HG03342 (cell line): ENCODE results near the gene MYO10.
"Not testable (repeated sequence)": the region's sequence is repeated elsewhere in the genome, so short reads cannot be mapped to it uniquely, and the experiment has no call there.

Experiments
- ATAC-seq: cut with Tn5 transposase; IDR thresholded peaks from one replicate; pipeline ENCODE4 v1.9.1; 2021; ENCODE audit warnings: mild to moderate bottlenecking, moderate library complexity; ENCODE audit not compliant: unreplicated experiment

The MYO10 gene

DNA sequence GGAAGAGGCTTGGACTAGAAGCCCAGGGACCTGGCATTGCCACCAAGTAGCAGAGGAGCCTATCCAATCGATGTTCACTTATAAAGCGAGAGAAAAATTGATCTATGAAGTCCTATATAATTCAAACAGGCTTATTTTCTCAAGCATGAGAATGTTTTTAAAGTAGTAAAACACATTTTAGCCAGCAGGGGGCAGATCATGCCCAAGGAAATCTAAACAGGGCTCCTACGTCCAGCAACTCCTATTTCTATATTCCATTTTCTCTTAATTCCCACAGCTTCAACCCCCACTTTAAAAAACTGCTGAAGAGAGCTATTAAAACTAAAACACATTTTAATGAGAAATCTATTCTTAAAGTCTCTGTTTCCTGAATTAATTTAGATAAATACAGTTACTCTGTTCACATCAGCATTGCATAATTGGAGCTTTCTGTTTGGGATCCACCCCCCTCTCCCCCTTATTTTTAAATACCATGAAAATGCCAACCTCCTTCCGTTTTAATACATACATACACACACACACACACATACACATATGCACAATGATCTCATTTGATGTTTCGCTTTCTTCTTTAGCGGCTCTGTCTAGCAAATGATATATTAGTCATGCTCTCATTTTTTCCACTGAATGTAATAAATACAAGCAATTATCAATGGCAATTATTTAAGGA lies 144.9 kb downstream of the MYO10 start:
- ATAC-seq = no peak

DNA sequence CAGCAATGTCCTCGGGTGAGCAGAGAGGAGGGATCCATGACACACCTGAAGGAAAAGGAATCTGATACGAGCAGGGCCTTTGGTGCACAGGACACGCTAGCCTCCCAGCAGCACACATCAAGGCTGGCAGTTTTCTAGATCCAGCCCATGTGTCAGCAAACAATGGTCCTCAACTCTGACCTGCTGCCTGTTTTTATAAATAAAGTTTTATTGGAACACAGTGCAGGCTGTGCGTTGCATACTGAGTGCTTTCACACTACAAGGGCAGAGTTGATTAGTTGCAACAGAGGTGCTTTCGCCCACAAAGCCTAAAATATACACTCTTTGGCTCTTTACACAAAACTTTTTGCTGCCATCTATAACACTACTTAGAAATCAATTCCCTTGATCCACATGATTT lies 147.1 kb downstream of the MYO10 start:
- ATAC-seq = no peak

DNA sequence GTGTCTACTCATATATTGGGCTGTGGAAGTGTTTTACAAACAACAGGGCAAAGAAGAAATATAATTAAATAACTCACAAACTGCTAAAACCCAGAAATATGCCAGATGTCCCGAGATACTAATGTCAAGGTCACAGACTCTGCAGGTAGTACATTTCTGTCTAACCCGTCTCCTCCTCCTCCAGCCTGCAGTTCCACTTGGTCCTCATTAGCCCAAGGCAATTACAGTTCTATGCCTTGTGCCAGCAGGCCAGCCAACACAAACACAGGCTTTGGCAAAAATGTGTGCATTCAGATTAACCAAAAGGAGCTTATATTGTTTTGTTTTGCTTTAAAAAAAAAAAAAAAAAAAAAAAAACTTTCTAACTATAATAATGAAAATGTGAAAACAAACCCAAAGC lies 148.8 kb downstream of the MYO10 start:
- no peak for ATAC-seq

DNA sequence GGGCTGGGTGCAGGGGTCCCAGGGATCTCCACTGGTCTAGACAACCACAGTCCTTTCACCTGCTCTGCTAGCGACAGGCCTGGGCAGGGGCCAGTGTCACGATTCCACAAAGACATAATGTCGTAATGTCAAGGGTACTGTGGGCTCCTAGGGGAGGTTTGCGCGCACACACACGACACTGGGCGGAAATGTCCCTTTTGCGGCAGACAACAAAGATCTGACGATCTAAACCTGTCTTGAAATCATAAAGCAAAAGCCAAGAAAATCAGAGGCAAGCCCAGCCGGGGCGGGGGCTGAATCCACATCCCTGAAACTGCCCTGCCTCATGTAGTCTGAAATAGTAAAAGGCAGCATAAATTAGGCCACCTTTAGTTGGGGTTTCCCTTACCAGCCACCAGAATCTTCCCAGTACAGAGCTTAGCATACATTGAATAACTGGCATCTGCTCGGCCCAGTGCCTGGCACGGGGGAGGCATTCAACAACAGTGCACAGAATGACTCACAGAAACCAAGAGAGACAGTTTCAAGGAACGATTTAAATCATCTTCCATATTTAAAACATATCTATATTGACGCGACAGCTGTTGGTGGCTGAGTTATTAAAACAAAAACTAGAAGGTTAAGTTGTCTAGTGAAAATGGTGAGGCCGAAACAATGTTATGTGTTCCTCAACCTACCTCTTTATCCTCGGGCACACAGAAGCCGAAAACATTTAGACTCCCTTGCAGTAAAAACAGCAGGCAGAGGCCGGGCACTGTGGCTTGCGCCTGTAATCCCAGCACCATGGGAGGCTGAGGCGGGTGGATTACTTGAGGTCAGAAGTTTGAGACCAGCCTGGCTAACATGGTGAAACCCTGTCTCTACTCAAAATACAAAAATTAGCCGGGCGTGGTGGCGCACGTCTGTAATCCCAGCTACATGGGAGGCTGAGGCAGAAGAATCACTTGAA lies 151.0 kb downstream of the MYO10 start:
- peak; percentile 94 for ATAC-seq

DNA sequence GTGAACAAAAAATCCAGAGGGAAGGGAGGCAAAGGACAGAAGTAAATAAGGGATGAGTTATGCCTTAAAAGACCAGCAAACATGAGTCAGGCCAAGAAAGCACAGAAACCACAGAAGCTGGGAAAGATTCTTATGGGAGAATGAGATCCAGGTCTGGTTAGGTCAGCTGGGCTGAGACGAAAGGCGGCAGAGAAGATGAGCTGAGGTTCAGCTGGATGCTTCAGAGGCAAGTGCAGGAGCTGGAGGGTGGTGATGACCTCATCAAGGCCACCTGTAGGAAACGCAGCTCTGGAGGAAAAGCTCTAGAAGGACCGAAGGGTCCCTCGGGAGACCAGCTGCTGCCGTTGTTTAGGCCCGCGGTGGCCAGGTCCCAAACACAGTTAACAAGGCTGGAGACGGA lies 152.0 kb downstream of the MYO10 start:
- no peak for ATAC-seq

DNA sequence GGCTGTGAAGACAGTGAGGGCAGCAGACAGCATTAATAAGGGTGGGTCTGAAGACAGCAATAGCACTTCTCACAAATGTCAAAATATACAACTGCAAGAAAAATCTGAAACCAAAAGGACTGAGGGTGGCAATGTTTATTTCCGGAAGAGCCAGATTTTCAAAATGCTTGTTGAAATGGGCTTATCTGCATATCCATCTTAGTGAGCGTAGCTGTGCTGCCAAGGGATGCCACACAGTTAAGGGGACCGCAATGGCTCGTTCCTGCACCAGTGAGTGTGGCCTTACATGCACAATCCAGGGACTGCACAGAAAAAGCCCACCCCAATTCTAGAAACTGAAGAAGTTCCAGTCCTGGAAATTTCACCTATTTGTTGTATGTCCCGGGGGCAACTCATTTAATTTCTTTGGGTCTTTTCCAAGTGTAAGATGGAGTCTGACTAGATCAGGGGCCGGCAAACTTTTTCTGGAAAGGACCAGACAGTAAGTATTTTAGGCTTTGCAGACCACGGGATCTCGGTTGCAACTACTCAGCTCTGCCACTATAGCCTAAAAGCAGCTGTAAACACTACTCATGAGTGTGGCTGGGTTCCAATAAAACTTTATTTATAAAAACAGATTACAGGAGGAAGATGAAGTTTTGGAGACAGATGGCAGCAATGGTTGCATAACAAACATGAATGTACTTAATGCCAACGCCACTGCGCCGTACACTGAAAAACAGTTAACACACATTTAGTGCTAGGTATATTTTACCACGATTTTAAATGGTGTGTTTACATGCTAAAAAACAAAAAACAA lies 154.1 kb downstream of the MYO10 start:
- no peak for ATAC-seq

DNA sequence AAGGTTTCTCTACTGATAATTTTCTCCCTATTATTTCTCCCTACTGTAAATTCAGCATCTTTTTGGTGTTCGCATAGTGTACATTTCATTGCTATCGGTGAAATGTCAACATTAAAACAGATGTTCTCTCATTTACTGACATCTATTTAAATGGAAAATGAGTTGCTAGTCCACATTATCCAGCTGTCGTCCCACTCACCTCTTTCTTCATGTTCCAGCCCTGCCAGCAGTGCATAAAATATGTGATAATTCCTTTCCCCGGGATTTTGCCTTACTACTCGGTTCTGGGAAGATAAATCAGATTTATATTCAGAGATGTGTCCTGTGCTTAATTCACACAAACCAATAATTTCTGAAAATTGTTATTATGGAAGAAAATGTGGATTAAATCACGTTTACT lies 155.8 kb downstream of the MYO10 start:
- ATAC-seq = no peak

DNA sequence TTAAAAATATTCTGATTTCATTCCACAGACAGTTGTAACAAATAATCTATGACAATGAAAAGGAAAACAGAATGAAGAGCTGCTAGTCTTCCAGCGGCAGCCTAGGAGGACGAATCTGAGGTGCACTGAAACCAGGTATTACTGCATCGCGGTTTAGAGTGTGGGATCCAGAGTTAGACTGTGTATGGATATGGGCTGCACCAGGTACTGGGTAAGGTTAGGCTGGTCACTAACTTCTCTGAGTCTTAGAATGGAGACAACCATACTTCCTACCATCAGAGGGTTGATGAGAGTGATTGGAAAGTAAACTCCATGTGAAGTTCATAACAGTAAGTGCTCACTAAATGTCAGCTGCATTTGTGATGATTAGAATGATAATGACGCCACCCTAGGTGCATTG lies 158.7 kb downstream of the MYO10 start:
- no peak for ATAC-seq

DNA sequence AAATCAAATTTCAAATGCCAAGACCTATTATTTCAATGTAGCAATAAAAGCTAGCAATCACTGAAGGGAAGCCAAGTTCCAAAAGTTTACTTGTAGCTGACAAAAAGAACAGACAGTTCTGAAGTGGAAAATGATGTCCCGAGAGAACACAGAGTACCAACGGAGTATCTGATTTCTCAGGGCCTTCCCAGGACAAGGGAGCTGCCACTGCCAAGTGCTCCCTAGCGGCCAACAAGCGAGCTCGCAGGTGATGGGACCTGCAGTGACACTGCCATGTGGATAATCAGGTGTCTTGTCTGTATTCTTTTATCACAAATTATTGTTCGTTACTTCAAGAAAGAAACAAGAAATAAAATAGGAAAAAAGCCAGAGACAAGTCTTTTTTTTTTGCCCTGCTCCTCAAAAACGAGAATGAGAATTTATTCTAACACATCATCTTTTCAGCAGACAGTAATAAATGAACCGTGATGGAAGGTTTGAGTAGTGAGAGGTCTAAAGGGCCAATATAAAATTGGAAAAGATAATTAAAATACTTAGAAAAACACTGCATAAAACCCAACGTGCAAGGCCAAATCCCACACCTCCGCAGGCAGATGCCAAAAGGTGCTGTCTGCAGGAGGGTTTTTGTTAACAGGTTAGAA lies 159.4 kb downstream of the MYO10 start:
- no peak for ATAC-seq

DNA sequence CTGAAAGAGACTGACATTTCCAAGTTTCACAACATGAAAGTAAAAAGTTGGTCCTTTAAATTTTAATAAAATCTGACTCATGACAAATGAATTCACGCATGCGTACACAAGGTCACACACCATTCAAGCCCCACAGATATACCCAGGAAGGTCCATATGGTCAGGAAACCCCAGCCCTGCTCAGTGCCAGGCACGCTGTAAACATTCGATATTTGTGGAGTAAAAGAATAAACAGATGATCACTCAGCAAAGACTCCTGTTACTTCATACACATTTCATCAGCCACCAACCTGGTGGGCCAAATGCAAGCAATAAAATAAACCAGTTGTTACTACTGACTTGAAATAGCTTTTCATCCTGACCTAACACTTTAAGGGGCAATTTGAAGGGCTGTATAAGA lies 161.3 kb downstream of the MYO10 start:
- ATAC-seq = no peak

DNA sequence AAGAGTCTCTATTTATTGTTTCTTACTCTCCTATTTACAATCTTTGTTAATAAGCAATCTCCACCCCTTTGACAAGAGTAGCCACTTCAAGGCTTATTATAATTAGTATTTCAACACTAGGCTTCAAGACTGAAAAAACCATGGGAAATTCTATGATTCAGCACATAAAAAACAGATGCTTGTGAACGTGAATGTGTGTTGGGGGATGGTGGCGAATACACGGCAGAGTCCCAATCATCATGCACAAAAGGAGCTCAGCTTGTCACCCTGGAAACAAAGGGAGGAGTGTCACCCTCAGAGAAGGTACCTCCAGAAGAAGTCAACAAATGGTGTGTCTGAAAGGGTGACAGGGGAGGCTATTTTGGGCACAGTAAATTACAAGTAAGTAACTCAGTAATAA lies 162.1 kb downstream of the MYO10 start:
- no peak for ATAC-seq

DNA sequence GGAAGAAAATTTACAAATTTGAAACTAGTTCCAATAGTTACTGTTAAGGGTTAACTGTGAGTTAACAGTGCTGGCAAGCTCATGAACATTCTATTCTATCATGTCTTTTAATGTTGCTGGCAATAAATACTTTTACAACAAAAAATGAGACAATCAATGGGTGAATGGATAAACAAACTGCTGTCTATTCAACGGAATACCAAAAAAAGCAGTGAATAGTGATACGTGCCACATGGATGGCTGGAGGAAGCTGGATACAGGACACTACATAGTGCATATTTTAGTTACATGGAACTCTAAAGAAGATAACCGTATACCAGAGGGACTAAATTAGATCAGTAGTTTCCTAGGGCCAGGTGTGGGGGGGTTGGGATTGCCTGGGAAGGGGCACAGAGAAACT lies 163.5 kb downstream of the MYO10 start:
- ATAC-seq = no peak

DNA sequence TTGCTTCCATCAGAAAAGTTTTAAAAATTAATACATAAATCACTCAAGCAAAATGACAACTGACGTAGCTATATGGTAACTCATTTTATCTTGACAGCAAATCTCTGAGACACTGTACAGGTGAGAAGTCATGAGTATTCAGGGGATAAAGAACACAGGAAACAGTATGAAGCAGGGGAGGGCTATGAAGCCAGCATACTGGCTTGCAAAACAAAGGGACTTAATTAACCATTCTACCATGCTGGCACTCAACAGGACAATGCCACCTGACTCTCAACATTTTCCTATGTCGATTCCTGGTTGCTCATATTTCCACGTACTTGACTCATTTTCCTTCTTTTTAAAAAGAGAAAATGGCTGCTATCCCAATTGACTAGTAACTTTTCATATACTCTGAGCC lies 167.9 kb downstream of the MYO10 start:
- ATAC-seq = no peak

DNA sequence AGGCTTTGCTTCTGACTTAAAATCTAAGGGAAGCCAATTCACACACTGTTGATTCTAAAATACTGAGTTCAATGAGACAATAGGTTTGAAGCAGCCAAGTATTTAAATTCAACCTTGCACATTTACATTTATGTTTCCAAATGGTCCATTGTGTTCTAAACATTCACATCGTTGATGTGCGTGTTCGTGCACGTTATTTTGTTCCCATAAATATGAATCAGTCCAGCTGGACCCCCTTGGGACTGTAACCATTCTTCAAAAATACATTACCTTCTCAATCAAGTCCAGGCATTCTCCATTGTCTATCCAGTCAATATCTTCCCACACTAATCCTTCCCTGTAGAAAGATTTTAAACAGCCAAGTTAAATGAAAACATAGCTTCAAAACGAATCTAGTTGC lies 172.9 kb downstream of the MYO10 start:
- no peak for ATAC-seq

DNA sequence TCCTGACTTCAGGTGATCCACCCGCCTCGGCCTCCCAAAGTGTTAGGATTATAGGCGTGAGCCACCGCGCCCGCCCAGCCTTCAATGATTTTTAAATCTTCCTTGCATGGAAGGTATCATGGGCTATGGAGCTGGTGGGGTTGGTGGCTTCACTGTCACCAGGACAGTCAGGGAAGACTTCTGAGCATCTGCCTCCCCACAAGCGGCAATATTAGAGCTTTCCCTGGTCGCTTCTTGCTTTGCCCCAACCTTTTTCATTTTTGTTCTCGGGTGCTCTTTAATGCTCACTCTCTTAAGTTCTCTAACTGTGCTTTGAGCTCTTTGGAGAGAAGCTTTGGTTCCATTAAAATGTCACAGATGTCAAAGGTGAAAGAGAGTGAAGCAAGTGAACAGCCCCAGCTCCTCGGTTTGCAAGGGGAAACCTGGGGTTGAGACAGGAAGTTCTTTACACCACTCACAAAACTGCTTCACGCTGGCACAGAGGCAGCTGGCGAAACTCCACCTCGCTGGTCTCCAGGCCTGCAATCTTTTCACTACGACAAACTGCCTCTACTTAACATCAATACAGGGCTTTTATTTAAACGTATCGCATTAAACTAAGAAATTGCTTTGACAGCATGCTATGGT lies 176.8 kb downstream of the MYO10 start:
- peak; percentile 56 for ATAC-seq

DNA sequence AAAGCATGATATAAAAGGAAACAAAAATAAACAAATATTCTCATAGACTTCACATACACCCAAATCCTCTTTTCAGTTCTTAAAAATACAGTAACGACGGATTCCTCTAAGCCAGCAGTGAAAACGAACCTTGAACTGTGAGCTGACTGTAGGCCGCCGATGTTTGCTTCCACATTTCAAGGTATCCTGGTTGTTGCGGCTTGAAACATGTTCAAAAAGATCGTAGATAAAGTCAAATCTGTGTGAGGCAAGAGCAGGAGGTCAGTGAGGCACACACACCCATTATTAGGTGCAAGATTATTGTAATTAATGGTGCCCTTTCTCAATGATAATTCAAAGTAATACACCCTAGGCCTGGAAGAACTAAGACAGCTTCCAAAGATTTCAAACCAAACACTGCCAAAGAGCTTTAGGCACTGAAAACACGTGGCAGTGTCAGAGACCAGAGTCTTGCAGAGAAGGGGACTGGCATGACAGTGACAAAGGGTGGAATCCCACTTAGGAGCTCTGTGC lies 178.0 kb downstream of the MYO10 start:
- ATAC-seq = no peak

DNA sequence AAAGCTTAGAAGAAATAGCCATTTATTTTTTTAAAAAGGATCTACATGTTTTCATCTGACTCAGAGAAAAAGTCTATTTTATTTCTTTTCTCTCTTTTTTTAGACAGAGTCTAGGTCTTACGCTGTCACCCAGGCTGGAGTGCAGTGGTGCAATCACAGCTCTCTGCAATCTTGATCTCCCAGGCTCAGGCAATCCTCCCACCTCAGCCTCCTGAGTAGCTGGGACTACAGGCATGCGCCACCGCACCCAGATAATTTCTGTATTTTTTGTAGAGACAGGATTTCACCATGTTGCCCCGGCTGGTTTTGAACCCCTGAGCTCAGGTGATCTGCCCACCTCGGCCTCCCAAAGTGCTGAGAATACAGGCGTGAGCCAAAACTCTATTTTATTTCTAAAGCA lies 178.5 kb downstream of the MYO10 start:
- ATAC-seq = not testable (repeated sequence)

DNA sequence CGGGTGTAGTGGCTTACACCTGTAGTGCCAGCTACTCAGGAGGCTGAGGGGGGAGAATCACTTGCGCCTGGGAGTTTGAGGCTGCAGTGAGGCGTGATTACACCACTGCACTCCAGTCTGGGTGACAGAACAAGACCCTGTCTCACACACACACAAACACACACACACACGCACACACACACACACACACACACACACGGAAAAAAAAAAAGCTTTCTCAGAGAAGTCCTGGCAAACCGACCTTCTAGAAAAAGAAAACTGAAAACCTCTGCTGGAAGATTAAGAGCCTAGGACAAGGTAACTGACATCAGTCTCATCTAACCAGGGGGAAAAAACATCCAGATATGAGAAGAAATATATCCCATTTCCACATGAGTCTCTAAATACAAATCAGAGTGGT lies 178.9 kb downstream of the MYO10 start:
- ATAC-seq = no peak

DNA sequence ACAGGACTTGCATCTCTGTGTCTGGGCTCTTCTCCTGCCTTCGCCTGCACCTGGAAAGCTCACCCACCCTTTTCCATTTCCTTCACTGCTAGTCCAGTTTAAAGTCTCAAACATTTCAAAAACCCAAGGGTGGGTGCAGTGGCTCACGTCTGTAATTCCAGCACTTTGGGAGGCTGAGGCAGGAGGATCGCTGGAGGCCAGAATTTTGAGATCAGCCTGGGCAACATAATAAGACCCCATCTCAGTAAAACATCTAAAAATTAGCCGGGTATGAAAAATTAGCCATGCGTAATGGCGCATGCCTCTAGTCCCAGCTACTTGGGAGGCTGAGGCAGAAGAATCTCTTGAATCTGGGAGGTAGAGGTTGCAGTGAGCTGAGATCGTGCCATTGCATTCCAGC lies 179.4 kb downstream of the MYO10 start:
- no peak for ATAC-seq

DNA sequence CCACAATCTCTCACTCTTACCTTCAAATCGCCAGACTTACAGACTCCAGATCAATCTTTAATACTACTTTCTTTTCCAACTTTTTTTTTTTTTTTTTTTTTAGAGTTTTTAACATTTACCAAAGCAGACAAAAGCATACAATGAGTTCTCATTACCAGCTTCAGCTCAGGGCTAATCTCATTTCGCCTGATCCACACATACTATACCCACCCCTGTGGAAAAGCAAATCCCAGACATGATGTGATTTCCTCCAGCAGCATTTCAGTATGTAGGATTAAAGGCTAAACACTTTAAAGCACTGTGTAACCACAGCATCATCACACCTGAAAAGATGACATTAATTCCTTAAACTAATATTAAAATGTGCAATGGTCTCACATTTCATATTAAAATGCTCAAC lies 180.4 kb downstream of the MYO10 start:
- no peak for ATAC-seq
